Ectodermal cell (in vitro differentiated cells): Measurements from ENCODE around the gene PTGDR2. TPM values are rescaled to one million over a fixed set of nuclear protein-coding genes. Genes with fewer than 3 reads are reported as not detected.
A peak's percentile ranks its signal among the peaks of the same experiment; 100 is the strongest.

Experiments used
- H3K27ac ChIP-seq: 2 replicates; pipeline ENCODE4 v1.7.0; 2013; ENCODE audit warnings: mild to moderate bottlenecking, low read depth, low read length; ENCODE audit not compliant: insufficient read depth, poor library complexity, severe bottlenecking
- H3K27me3 ChIP-seq: 2 replicates; pipeline ENCODE4 v1.7.0; 2013; ENCODE audit warnings: mild to moderate bottlenecking, low read length; ENCODE audit not compliant: insufficient read depth, control insufficient read depth, poor library complexity, severe bottlenecking
- H3K36me3 ChIP-seq: one replicate; pipeline ENCODE4 v1.7.0; 2013; ENCODE audit warnings: low read length; ENCODE audit not compliant: control insufficient read depth, insufficient read depth
- H3K4me1 ChIP-seq: one replicate; pipeline ENCODE4 v1.7.0; 2013; ENCODE audit warnings: low read length; ENCODE audit not compliant: control insufficient read depth, insufficient read depth
- H3K4me3 ChIP-seq: 2 replicates; pipeline ENCODE4 v1.7.0; 2013; ENCODE audit warnings: low read depth, low read length, control low read depth; ENCODE audit not compliant: insufficient read depth
- H3K9me3 ChIP-seq: 2 replicates; pipeline ENCODE4 v1.7.0; 2013; ENCODE audit warnings: mild to moderate bottlenecking, low read length, moderate library complexity; ENCODE audit not compliant: control insufficient read depth
- WGBS, 2 experiments: methylation state at CpG; one replicate each; pipeline ENCODE4 v1.1.7; 2013; ENCODE audit warnings: missing lambda C conversion rate in 2 of 2; 5-methylcytosine and 5-hydroxymethylcytosine counted together
- polyA plus RNA-seq, 4 experiments: library from polyadenylated mRNA; stranded (reverse); fragments of 50-300 nt; gene quantifications; one replicate each; pipeline ENCODE4 v1.2.3, GENCODE V29; 2013

The PTGDR2 gene
- polyA plus RNA-seq (2013, experiment 1 of 4): 0.26 TPM
- 0.18 TPM for polyA plus RNA-seq (2013, experiment 2 of 4)
- 0.27 TPM for polyA plus RNA-seq (2013, experiment 3 of 4)
- polyA plus RNA-seq (2013, experiment 4 of 4): 0.16 TPM

DNA sequence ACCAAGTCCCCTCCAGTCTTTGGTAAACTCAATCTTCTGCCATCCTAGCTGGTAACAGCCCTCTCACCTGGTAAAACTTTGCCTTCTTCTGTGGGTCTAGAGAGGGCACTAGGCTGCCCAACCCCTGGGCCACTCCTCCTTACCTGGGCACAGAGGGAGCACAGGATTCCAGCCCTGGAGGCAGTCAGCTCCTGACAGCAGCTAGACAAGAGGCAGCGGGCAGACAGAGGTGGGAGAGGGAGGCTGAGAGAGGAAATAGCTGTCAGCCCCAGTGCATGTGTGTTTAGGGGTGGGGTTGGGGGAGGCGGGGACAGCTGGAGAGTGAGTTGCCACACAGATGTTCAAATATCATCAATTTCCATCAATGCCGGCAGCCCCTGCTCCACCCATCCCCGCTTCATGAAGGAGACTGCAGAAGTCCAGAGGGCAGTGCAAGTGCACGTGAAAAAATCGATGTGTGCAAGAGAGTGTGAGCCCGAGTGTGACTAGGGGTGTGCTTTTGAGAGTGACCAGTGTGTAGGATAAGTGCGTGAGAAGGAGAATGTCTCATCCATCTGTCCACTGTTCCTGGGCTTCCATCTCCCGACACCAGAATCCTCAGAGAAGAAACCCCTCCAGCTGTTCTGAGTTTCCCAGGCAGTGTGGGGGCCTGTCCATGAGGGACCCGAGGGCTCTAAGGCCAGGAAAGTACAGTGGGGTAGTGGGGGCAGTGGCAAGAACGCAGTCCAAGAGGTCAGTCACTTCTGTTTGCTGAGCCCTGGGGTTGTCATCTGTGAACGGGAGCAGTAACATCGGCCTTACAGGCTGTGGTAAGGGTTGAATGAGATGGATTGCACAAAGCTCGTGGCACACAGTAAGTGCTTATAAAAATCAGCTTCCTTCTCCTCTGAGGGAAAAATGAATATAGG, at the start of gene PTGDR2:
Gene PTGDR2, minus strand, starts transcription at position 225 of the 908 bp plus-strand sequence. CDS start 2,228 bp downstream, outside the sequence.
- H3K4me1 ChIP-seq: peaks cover 11% of the 10 kb centered on the region
- no peak within 1 kb of the TSS for H3K27ac ChIP-seq
- peaks cover 5% of the 10 kb centered on the region for H3K36me3 ChIP-seq
- peaks cover 26% of the 10 kb centered on the region for H3K27me3 ChIP-seq
- H3K4me3 ChIP-seq: no peak within 1 kb of the TSS
- H3K9me3 ChIP-seq: no peaks in the 10 kb centered on the region
- 85 to 90% methylated on average over 14 of the region's 14 CpGs for WGBS, 2 experiments

DNA sequence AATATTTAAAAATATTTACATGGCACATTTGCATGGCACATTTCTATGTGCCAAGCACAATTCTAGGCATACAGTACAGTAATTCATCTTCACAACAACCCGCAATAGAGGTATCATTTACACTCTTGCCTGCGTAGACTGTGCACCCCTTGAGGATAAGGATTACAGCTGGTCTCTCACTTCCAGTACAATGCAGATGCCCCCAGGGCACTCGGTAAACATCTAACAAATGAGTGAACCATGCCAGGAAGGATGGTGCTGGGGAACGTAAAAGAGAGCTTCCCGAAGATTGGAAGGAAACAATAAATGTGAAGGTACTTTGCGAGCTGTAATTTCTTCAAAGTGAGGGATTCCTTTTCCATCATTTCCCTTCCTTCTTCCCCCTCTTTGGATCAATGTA, 49.3 kb upstream of the PTGDR2 start:
- H3K9me3 ChIP-seq: no peaks in the 10 kb centered on the region
- H3K4me1 ChIP-seq: peaks cover 6% of the 10 kb centered on the region
- H3K36me3 ChIP-seq: peaks cover 22% of the 10 kb centered on the region
- no peak overlapping the region for H3K27ac ChIP-seq
- peak overlapping the region; percentile 73 for H3K4me3 ChIP-seq
- peaks cover 27% of the 10 kb centered on the region for H3K27me3 ChIP-seq
- whole genome bisulfite sequencing, 2 experiments: 77 to 79% methylated on average over 5 to 6 of the region's 6 CpGs

DNA sequence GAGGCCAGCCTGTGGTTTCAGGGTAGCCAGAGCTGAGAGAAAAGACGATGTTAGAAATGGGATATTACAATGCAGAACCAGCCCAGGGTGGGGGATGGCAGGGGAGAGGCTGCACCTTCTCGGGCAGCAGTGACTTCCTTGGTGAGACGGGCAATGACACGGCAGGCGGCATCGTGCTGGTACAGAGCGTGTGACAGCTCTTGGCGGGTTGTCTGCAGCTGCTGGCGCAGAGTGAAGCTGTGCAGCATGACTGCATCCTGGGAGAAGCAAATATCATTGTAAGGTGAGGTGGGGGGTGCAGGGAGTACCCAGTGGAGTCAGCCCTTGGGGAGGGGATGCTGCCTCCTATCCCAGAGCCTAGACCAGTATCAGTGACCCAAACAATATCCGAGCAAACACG, 46.9 kb upstream of the PTGDR2 start:
- H3K36me3 ChIP-seq: peaks cover 38% of the 10 kb centered on the region
- WGBS, 2 experiments: 97 to 98% methylated on average over 11 of the region's 11 CpGs

DNA sequence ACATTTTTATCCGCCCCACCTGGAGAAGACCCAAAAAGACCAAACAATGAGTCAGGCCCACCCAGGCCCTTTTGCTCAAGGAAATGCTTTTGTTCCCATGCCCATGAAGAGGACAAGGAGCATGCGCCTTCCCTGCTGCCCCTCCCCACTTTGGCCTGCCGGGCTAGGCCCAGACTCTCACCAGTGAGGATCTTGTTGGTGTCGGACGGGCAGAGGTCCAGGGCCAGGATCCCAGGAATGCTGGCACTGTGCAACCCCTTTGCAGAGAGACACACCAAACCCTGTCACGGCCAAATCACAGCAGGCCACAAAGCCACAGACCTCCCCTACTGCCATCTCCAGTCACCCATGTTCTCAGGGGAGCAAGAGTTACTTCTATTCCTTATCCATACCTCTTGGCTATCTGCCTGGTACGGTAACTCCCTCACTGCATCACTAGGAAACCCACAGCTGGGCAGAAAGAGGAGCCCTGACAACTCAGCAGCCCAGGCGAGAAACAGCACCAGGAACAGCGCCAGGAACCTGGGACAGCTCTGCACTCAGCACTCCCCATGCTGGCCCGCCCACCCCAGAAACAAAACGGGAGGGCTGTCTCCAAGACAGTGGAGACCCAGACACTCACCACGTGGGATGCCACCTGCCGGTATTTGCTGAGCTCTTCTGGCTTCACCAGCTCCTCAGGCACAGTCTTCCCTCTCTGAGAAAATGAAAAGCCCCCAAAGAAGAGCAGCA, 45.1 kb upstream of the PTGDR2 start:
- H3K4me3 ChIP-seq: no peak overlapping the region
- peaks cover 6% of the 10 kb centered on the region for H3K4me1 ChIP-seq
- peaks cover 51% of the 10 kb centered on the region for H3K36me3 ChIP-seq
- WGBS, 2 experiments: 92 to 94% methylated on average over 13 of the region's 13 CpGs
- no peak overlapping the region for H3K27ac ChIP-seq
- no peaks in the 10 kb centered on the region for H3K27me3 ChIP-seq
- no peaks in the 10 kb centered on the region for H3K9me3 ChIP-seq

More for the DNA sequence above, 46.9 kb upstream of the PTGDR2 start:
- Histone ChIP-seq H3K4me3 (no peak overlapping the region), H3K27me3 (peaks cover 3% of the 10 kb centered on the region), H3K27ac (no peak overlapping the region), H3K4me1 (peaks cover 6% of the 10 kb centered on the region), H3K9me3 (no peaks in the 10 kb centered on the region)

DNA sequence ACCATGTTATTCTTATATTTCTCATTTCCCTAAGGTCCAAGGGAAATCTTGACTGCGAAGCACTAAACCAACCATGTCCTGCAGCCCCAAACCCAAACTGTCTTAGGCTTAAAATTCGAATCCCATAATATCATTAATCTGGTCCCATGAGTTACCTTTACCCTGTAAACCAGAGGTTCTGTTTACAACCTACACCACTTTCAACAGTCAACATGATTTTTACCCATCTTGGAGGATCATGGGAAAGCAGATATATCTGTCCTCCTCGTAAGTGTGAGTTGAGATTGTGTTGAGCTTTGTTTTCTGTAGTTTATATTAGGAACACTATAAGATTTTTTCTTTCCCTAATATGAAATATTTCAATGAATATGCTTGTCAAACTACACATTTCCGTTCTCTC, 44.2 kb upstream of the PTGDR2 start:
- Histone ChIP-seq H3K4me3 (no peak overlapping the region), H3K27me3 (no peaks in the 10 kb centered on the region), H3K36me3 (peaks cover 51% of the 10 kb centered on the region), H3K9me3 (no peaks in the 10 kb centered on the region), H3K4me1 (peaks cover 1% of the 10 kb centered on the region), H3K27ac (no peak overlapping the region)
- 80 to 81% methylated on average over 3 to 4 of the region's 4 CpGs for WGBS, 2 experiments

DNA sequence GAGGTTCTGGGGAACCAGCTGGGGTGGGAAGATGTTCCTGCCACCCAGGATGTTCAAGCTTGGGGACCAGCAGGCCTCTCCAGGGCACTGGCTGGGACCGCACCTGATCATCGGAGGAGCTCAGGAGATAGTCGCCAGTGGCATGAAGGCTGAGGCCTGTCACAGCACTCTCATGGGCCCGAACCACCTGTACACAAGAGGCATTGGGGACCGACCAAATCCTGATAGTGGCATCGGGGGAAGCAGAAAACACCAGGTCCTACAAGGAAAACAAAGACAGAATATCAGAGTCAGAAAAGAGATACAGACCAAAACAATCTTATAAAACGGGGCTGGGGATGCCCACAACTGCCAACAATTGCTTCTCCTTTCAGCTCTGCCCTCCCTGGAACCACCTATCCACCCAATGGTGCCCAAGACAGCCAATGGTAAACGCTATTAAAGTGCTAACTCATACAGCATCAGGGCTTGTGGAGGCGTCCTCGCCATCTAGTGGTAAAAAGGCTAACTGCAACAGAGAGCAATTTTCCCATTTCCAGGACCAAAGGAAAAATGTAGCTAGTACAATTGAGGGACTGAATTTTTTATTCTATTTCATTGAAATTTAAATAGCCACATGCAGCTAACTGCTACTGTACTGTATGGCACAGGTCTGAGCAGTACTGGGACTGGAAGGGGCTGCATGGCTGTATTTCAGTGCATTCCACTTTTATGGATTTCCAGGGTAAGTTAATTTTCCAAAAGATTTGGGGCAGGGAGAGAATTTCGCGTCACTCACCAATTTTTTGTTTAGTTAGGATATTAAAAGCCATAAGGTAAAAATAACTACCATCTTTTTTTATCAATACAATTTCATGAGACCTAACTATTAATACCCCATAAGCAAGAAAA, 43.5 kb upstream of the PTGDR2 start:
- Histone ChIP-seq H3K4me3 (no peak overlapping the region), H3K4me1 (no peaks in the 10 kb centered on the region), H3K27ac (no peak overlapping the region), H3K9me3 (no peaks in the 10 kb centered on the region), H3K27me3 (no peaks in the 10 kb centered on the region), H3K36me3 (peaks cover 51% of the 10 kb centered on the region)
- 64 to 67% methylated on average over 10 to 12 of the region's 12 CpGs for WGBS, 2 experiments

DNA sequence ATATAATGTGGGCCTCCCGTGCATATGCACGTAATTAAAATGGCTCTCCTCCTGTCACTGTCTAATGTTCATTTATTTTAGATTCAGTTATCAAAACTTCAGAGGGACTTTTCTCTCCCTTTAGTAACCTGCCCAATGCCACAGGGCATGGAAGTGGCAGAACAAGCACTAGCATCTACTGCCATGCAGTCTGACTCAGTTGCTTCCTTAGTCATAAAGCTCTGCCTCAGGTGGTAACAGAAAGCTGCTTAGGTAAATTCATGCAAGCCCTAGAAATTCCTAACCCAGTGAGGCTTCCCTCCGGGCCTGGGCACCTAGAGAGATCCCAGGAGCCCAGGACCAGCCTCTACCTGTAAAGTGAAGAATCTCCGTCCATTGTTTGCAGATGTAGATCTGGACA, 41.7 kb upstream of the PTGDR2 start:
- no peak overlapping the region for H3K4me3 ChIP-seq
- no peaks in the 10 kb centered on the region for H3K27me3 ChIP-seq
- 94 to 97% methylated on average over 4 of the region's 4 CpGs for WGBS, 2 experiments
- peaks cover 45% of the 10 kb centered on the region for H3K36me3 ChIP-seq
- H3K4me1 ChIP-seq: no peaks in the 10 kb centered on the region
- no peak overlapping the region for H3K27ac ChIP-seq
- H3K9me3 ChIP-seq: no peaks in the 10 kb centered on the region

DNA sequence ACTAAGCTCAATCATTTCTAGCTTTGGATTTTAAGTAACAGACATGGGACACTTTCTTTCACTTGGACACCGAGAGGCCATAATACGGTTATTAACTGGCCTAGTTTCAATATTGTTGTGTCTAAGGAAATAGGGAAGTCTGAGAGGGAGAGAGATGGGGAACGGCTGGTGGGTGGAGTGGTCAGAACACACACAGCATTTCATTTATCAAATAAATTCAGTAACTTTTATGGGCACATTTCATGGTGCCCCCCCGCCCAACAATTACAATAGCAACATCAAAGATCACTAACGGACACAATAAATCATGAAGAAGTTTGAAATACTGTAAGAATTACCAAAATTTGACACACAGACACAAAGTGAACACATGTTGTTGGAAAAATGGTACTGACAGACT, 39.9 kb upstream of the PTGDR2 start:
- no peak overlapping the region for H3K27ac ChIP-seq
- 88 to 100% methylated on average over 4 to 5 of the region's 5 CpGs for WGBS, 2 experiments
- H3K4me1 ChIP-seq: no peaks in the 10 kb centered on the region
- H3K36me3 ChIP-seq: peaks cover 30% of the 10 kb centered on the region
- H3K27me3 ChIP-seq: no peaks in the 10 kb centered on the region
- no peaks in the 10 kb centered on the region for H3K9me3 ChIP-seq
- no peak overlapping the region for H3K4me3 ChIP-seq

DNA sequence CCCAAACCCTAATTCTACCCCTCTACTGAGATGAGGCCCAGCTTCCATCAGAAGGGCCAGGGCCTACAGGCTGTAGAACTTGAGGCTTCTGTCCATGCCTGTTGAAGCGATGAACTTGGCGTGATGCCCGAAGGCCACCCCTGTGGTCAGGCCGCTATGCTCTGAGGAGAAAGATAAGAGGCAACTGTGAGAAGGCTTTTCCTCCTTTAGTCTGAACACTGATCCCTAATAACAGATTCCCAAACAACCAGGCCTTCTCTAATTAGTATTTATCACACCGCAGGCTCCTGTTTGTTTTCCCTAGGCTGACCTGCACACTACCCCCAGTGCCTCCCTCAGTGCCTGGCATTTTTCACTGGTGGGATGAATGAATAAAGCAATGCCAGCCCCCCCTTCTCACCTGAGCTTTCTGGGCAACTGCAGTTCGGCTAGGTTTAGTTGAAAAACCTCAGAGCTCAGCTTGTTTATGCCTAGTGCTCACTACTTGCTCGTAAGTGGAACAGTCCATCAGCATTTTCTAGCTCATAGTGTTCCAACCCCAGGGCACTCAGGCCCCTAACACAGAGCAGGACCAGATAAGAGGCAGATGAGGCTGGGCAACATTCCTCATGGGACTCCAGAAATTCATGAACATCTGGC, 35.5 kb upstream of the PTGDR2 start:
- H3K27ac ChIP-seq: no peak overlapping the region
- no peaks in the 10 kb centered on the region for H3K27me3 ChIP-seq
- no peaks in the 10 kb centered on the region for H3K4me1 ChIP-seq
- peaks cover 3% of the 10 kb centered on the region for H3K36me3 ChIP-seq
- H3K4me3 ChIP-seq: no peak overlapping the region
- no peaks in the 10 kb centered on the region for H3K9me3 ChIP-seq
- WGBS, 2 experiments: 93 to 98% methylated on average over 7 of the region's 7 CpGs
